GM18867 (cell line): Measurements from ENCODE around the gene IPCEF1.
"Not testable (repeated sequence)": the region's sequence is repeated elsewhere in the genome, so short reads cannot be mapped to it uniquely, and the experiment has no call there.

Source experiments
- ATAC-seq: cut with Tn5 transposase; IDR thresholded peaks from one replicate; pipeline ENCODE4 v1.9.1; 2021; ENCODE audit warnings: mild to moderate bottlenecking, moderate library complexity; ENCODE audit not compliant: unreplicated experiment

IPCEF1 gene

DNA sequence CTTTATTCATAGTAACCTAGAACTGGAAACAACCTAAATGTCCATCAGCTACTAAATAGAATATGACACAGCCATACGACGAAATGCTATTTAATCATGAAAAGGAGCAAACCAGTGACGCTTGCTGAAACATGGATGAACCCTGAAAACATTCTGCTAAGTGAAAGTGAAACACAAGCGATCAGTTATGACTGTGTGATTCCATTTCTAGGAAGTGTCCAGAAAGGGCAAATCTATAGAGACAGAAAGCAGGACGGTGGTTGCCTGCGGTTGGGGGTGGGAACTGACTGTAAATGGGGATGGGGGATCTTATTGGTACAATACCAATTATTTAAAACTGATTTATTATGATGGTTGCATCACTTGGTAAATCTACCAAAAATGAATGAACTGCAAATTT lies 126.8 kb downstream of the IPCEF1 start:
- peak; percentile 70 for ATAC-seq

- ATAC-seq, result no peak
Observed at GRCh38 chr6:154228521-154228905, 128.1 kb downstream of the IPCEF1 start.

- no peak for ATAC-seq
Observed at GRCh38 chr6:154227862-154228520, 128.6 kb downstream of the IPCEF1 start.

- ATAC-seq, result no peak
Observed at GRCh38 chr6:154226461-154226860, 130.1 kb downstream of the IPCEF1 start.

GRCh38 chr6:154223296-154223695 lies 133.3 kb downstream of the IPCEF1 start:
- ATAC-seq, result no peak

GRCh38 chr6:154222716-154223115 lies 133.9 kb downstream of the IPCEF1 start:
- ATAC-seq, result no peak

- ATAC-seq, result no peak
Observed at GRCh38 chr6:154219250-154219649, 137.4 kb downstream of the IPCEF1 start.

DNA sequence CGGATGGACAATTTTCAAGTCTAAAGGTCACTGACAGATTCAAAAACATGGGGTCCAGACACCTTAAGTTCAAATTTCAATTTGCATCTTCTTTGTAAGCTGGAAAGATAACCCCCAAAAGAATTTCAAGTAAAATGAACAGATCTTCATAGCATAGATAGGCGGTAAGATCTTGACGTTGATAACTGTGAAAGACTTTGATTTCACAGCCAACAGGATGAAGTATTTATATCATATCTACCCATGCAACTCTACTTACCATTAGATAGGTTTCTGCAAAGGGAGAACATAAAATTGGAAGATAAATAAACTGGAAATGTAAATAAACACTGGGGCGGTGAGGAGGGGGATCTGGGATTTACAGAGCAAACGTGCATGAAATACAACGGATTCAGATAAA lies 137.8 kb downstream of the IPCEF1 start:
- ATAC-seq, result no peak

- ATAC-seq, result no peak
Observed at GRCh38 chr6:154218301-154218700, 138.3 kb downstream of the IPCEF1 start.

GRCh38 chr6:154213782-154214181 lies 142.8 kb downstream of the IPCEF1 start:
- ATAC-seq, result no peak

DNA sequence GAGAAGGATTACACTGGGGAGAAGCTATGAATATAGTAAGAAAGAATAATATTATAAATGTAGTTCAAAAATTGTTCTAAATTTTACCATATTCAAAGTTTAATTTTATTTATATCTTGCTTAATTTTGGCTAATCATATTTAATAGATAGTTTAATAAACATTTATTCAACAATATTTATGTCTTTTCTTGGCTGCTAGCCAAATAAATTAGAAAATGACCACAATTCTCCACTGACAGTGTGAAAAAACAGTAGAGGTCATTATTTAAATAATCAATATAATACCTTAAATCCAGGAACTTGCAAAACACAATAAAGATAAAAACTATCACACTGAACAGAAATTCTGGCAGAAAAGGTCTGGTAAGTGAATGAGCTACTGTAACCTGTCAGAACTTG lies 145.9 kb downstream of the IPCEF1 start:
- ATAC-seq, result no peak

GRCh38 chr6:154209555-154209954 lies 147.0 kb downstream of the IPCEF1 start:
- no peak for ATAC-seq

DNA sequence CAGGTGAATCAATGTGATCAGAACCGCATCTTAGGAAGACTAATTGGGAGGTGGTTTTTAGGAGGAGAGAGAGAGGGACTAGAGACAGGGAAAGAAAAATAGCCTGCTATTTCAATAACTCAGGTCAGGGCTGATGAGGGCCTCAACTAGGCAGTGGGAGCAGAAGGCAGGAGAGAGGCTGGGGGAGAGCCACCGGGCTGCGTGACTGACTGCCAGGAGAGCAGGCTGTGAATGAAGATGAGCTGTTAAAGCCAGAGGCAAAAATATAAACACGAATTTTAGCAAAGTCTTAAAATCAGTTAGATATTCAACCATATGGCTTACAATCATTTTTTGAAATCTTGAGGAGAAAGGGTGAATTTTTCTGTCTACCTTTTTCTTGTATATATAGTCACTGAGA lies 149.6 kb downstream of the IPCEF1 start:
- ATAC-seq, result no peak

GRCh38 chr6:154206141-154206540 lies 150.5 kb downstream of the IPCEF1 start:
- no peak for ATAC-seq

- ATAC-seq, result no peak
Observed at GRCh38 chr6:154202958-154203357, 153.6 kb downstream of the IPCEF1 start.

- no peak for ATAC-seq
Observed at GRCh38 chr6:154202339-154202738, 154.3 kb downstream of the IPCEF1 start.

GRCh38 chr6:154201688-154202087 lies 154.9 kb downstream of the IPCEF1 start:
- not testable (repeated sequence) for ATAC-seq

DNA sequence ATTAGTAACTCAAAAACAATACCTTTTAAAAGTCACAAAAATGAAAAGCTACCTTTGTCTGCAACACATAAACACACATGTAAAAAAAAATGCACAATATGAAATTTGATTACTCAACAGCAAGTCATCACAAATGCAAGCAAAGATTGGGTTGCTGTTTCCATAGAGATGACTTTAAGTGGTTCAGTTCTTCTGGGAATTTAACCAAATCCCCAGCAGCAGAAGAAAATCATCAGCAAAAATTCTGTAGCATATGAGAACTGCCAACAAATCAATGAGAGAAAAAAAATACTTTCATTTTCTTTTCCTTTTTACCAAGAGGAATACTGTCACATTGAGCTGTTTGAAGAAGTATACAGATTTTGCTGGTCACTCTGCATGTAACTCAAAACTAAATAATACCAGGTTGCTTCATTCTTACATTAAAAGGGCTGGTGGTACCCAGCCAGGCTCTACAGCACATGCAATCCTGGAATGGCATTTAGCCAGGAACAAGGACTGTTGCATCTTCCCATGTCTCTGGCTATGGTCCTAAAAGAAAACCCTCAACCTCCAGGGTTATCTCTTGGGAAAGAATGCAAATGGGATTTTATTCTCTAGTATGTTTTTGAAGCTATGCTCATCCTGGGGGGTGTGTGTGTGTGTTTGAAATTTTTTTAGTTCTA lies 159.3 kb downstream of the IPCEF1 start:
- ATAC-seq, result no peak

GRCh38 chr6:154196333-154196885 lies 160.2 kb downstream of the IPCEF1 start:
- no peak for ATAC-seq

- ATAC-seq, result no peak
Observed at GRCh38 chr6:154187714-154188113, 168.9 kb downstream of the IPCEF1 start.

DNA sequence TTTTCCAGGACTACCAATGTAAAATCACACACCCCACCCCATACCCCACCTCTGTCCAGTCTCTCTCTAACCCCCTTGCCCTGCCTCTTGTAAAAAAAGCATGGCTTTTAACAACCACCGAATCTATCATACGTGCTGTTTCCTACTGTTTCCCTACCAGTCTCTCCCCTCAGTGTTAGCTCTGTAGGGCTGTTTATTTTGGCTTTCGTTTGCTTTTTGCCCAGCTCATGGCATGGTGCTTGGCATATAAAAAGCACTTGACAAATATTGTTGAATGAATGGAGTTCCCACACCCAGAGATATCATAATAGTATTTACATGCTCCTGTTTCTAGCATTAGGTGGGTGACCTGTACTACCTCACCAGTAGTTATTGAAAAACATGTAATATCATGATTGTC lies 169.4 kb downstream of the IPCEF1 start:
- no peak for ATAC-seq

DNA sequence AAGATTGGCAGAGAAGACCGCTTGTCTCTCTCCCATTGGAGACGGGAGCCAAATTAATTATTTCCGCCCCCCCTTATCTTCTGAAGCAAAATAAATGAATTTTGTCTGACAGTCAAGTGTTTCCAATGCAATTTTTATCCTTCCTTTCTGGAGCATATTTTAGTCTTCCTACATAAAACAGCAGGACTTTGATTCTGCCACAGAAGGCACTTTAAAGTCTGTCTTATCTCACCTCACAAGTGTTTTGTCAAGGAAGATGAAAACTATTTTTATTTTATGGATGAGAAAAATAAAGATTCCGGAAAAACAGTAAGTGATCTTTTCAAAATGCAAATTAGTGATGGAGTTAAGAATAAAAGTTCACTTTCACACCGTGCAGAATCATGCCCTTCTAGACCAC lies 177.2 kb downstream of the IPCEF1 start:
- no peak for ATAC-seq
